GM18867 (cell line): ENCODE results near the gene ZC3H7B.
A peak's percentile ranks its signal among the peaks of the same experiment; 100 is the strongest.
"Not testable (repeated sequence)": the region's sequence is repeated elsewhere in the genome, so short reads cannot be mapped to it uniquely, and the experiment has no call there.

Source experiments
- ATAC-seq: cut with Tn5 transposase; IDR thresholded peaks from one replicate; pipeline ENCODE4 v1.9.1; 2021; ENCODE audit warnings: mild to moderate bottlenecking, moderate library complexity; ENCODE audit not compliant: unreplicated experiment

ZC3H7B gene

GRCh38 chr22:41285820-41286638 lies 15.3 kb upstream of the ZC3H7B start, which contains the start of gene RANGAP1:
RANGAP1 (minus strand) TSS chr22:41286187; CDS start chr22:41281044, 5,143 bp downstream.
- ATAC-seq = peak; percentile 94

- ATAC-seq = peak; percentile 11
Observed at GRCh38 chr22:41286639-41287091, 14.7 kb upstream of the ZC3H7B start.

- no peak for ATAC-seq
Observed at GRCh38 chr22:41288245-41288946, 12.9 kb upstream of the ZC3H7B start.

GRCh38 chr22:41289671-41290070 lies 11.7 kb upstream of the ZC3H7B start:
- no peak for ATAC-seq

GRCh38 chr22:41290262-41291221 lies 10.8 kb upstream of the ZC3H7B start:
- no peak for ATAC-seq

- not testable (repeated sequence) for ATAC-seq
Observed at GRCh38 chr22:41294816-41295215, 6.5 kb upstream of the ZC3H7B start.

- ATAC-seq = no peak
Observed at GRCh38 chr22:41296826-41297667, 4.3 kb upstream of the ZC3H7B start.

- ATAC-seq = no peak
Observed at GRCh38 chr22:41300661-41301060, 664 bp upstream of the ZC3H7B start.

GRCh38 chr22:41302021-41302767 lies 869 bp downstream of the ZC3H7B start:
- ATAC-seq = peak; percentile 18

GRCh38 chr22:41302811-41303210 lies 1.5 kb downstream of the ZC3H7B start:
- no peak for ATAC-seq

GRCh38 chr22:41305646-41306045 lies 4.3 kb downstream of the ZC3H7B start:
- ATAC-seq = no peak

GRCh38 chr22:41308054-41308453 lies 6.7 kb downstream of the ZC3H7B start:
- ATAC-seq = no peak

GRCh38 chr22:41308544-41308947 lies 7.2 kb downstream of the ZC3H7B start:
- ATAC-seq = no peak

- ATAC-seq = no peak
Observed at GRCh38 chr22:41310336-41310735, 9.0 kb downstream of the ZC3H7B start.

- ATAC-seq = no peak
Observed at GRCh38 chr22:41311487-41311886, 10.2 kb downstream of the ZC3H7B start.

GRCh38 chr22:41314821-41315220 lies 13.5 kb downstream of the ZC3H7B start:
- no peak for ATAC-seq

GRCh38 chr22:41315586-41315985 lies 14.3 kb downstream of the ZC3H7B start:
- no peak for ATAC-seq

- ATAC-seq = no peak
Observed at GRCh38 chr22:41320416-41321240, 19.3 kb downstream of the ZC3H7B start.
